NCI-H187 treated with DMSO at 0.1 percent for 48 hours (cell line): ENCODE measurements around the gene HP.
"Not testable (repeated sequence)": the region's sequence is repeated elsewhere in the genome, so short reads cannot be mapped to it uniquely, and the experiment has no call there.

Source experiments
- DNase-seq: peaks from one replicate; lab custom pipeline; 2025; lab: John Stamatoyannopoulos, UW

Gene HP

DNA sequence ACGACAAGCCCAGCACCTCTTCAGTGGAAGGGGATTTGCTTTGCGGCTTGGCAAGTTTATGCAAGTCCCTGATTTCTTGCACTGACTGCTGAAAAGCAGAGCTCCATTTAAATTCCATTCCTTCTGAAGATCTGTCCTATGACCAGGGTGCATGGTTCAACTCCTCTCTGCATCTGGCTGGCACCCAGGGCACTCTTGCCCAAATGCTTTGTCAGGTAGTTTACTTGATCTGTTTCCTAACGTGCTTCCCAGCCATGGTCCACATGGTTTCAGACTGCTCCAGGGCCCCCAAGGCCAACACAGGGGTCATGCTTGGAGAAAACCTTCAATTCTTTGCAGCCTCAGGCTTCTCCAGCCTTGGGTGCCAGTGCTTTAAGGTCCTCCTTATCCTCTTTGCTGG lies 11.2 kb upstream of the HP start:
- DNase-seq = no peak

DNA sequence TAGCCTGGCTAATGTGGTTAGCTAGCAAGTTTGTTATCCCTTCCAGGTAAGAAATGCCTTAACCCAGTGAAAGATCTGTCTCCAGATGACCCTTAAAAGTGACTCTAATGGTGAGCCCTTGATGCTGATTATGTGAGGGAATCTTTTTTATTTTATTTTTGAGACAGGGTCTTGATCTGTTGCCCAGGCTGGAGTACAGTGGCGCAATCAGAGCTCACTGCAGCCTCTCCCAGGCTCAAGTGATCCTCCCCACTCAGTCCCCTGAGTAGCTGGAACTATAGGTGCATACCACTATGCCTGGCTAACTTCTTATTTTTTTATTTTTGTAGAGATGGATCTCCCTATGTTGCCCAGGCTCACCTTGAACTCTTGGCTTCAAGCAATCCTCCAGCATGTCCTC lies 10.8 kb upstream of the HP start:
- no peak for DNase-seq

DNA sequence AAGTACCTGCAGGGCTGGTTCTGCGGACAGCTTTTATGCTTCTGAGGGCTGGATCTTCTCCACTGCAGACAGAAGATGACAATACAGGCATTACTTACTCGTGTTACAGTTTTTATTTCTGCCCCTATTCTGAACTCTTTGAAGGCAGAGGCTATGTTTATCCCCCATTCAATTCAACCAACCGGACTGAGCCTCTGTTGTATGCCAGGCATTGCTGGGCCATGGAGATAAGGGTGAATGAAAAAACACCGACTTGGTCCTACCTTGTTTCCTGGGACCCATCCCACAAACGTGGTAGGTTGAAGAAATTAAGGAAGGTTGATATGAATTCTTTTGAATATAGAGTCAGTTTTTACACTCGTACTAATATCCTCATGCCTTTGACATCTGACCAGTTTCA lies 10.0 kb upstream of the HP start:
- DNase-seq = no peak

DNA sequence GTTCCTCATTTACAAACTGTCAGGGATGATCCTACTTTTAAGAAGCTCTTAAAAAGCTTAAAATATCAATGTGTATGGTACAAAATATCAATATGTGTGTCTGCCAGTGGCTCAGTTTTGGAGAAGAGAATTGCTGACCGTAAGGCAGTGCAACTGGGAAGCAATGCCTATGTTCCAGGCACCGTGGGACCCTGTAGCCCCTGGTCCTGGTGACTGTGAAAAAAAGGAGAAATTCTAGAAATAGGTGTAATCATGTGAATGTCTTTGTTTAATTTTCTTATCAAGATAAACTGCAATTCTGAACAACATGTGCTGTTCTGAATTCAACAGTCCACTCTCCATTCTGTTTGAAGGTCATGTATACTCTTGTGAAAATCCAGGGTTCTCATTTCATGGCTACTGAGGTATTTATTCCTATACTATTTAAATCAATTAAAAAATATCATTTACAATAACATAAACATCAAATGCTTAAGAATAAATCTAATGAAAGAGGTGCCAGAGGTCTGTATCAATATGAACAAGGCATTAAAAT lies 9.4 kb upstream of the HP start:
- no peak for DNase-seq

DNA sequence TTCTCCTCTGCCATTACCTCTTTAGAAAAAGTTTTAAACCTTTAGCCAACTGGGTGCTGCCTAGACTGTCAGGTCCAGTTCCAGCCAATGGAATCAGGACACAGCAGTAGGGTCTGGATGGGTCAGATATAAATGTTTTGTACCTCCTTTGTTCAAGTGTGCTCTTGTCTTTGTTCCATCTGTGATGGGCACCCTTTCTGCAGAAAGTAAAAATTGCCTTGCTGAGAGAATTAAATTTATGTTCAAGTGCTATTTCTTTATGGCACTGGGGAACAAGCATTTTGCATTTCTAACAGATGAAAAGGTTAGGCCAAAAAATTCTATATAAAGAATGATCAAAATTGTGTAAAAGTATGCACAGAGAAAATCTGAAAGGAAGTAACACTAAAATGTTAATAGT lies 5.2 kb upstream of the HP start:
- no peak for DNase-seq

DNA sequence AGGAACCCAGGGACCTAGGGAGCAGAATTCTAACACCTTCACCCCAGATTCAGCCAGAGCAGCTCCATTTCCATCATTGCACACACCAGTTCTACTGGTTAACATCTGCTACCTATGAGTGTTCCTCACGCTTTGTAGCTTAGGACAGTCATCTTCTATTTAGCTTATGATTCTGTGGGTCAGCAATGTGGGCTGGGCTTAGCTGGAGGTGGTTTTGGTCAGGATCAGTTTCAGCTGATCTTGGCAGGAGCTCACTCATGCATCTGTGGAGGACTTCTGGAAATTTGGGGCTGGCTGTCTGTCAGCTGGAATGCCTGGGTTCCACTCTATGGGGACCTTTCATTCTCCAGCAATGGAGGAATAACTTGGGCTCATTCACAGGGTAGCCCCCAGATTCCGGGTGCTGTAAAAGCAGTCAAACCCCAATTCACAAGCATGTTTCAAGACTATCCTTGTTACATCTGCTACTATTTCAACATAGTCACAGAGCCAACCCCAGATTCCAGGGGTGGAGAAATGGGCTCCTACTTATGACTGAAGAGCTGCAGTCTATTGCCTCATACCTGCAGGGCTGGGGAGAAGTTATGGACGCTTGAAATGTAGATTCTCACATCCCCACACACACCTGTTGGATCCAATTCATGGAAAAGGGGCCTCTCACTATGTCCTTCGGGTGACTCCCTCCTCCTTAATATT lies 3.4 kb upstream of the HP start:
- no peak for DNase-seq

DNA sequence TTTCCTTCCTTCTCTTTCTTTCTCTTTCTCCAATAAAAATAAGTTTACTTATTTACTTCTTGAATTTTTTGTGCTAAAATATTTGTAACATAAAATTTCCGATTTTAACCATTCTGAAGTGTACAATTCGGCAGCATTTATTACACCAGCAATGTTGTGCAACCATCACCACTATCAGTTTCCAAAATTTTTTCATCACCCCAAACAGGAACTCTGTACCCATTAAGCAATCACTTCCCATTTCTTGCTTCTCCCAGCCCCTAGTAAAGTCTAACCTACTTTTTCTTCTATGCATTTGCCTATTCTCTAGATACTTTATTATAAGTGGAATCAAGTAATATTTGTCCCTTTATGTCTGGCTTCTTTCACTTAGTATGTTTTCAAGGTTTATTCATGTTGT lies 2.5 kb upstream of the HP start:
- no peak for DNase-seq

DNA sequence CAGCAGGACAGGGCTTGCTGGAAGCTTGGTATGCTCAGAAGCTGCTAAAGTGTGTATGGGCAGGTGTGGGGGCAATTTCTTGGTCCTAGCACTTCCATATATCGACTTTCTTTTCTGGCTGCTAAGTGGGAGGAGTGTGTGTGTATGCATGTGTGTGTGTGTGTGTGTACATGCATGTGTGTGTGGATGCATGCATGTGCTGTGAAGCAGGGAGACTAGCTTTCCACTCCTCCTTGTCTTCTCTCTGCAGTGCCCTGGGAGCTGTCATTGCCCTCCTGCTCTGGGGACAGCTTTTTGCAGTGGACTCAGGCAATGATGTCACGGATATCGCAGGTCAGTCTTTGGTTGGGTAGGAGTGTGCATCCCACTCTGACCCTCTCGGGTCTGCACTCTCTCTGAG lies 1.6 kb downstream of the HP start:
- DNase-seq = no peak

DNA sequence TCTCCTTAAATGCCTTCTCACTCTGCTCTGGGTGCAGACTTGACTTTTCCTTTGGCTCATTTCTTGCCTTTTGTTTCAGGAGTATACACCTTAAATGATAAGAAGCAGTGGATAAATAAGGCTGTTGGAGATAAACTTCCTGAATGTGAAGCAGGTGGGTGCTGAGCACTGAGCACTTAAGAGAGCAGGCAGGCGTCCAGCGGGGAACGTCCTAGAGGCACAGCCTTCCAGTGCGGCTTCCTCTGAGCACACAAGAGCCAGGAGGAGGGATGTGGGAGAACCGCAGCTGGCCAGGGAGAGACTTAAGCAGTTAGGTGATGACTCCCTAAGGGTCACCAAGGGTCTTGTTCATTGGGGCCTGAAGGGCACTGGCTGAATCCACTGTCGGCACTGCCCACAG lies 3.0 kb downstream of the HP start:
- DNase-seq = not testable (repeated sequence)

DNA sequence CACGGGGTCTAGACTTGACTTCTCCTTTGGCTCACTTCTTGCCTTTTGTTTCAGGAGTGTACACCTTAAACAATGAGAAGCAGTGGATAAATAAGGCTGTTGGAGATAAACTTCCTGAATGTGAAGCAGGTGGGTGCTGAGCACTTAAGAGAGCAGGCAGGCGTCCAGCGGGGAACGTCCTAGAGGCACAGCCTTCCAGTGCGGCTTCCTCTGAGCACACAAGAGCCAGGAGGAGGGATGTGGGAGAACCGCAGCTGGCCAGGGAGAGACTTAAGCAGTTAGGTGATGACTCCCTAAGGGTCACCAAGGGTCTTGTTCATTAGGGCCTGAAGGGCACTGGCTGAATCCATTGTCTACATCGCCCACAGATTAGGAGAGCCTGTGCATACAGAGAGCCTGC lies 4.8 kb downstream of the HP start:
- DNase-seq = not testable (repeated sequence)

DNA sequence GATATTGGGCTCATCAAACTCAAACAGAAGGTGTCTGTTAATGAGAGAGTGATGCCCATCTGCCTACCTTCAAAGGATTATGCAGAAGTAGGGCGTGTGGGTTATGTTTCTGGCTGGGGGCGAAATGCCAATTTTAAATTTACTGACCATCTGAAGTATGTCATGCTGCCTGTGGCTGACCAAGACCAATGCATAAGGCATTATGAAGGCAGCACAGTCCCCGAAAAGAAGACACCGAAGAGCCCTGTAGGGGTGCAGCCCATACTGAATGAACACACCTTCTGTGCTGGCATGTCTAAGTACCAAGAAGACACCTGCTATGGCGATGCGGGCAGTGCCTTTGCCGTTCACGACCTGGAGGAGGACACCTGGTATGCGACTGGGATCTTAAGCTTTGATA lies 6.1 kb downstream of the HP start:
- no peak for DNase-seq

DNA sequence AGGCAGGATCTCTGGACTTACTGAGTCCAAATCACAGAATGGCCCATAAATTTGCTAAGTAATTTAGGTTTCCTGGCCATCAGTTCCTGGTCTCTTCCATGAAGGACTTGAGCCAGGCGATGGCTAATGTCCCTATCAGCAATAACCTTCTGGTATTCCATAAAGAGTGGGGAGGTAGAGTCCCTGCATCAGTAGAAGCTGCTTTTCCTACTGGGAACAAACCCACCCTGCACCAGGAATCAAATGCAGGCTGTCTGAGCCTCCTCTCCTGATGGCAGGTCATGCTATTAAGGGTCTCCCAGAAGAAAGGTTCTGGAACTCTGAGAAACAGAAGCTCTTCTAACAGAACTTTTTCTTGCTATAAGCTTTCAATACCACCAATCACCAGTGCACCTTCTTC lies 7.3 kb downstream of the HP start:
- DNase-seq = no peak

DNA sequence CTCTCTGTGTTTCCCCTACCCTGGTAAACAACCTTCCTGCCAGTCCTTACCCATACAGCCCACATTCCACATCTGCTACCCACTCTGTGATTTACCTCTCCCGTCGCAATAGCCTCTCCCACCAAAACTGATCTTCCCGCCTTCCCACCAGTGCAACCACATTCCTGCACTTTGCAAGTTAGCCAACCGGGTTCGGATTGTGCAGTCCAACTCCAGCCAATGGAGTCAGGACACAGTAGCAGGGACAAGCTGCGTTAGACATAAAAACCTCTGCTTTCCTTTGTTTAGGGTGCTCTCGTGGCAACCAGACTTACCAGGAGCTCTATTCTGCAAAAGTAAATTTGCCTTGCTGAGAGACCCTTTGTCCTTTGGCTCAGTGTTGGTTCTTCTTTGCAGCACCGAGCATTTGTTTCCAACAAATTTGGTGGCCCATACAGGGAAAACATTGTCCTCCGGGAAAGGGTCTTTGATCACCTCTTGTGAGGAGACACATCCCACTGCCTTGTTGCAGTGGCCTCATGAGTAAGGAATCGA lies 10.1 kb downstream of the HP start:
- DNase-seq = no peak

DNA sequence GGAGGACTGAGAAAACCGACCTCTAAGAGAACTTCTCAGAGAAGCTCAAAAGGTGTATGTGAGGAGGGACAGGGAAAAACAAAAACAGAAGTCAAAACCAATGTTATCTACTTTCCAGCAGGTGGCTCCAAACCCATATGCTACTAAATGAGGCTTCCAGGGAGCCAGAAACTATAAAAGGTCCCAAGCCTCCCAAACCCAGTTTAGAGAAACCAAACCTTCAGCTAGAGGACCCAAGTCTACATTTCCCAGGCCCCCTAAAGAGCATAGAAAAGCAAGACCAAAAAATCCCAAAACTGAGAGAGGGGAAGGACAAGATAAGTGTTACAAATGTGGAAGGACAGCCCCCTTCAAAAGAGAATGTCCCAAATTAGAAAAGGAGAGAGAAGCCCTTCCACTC lies 12.4 kb downstream of the HP start:
- DNase-seq = no peak

DNA sequence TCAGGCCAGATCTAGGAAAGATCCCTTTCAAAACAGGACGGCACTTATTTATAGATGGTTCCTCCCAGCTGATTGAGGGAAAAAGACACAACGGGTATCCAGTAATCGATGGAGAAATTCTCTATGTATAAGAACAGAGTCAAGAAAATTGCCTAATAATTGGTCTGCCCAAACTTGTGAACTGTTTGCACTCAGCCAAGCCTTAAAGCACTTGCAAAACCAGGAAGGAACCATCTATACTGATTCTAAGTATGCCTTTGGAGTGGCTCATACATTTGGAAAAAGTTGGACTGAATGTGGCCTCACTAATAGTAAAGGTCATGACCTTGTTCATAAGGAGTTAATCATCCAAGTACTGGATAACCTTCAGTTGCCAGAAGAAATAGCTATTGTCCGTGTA lies 14.6 kb downstream of the HP start:
- no peak for DNase-seq

DNA sequence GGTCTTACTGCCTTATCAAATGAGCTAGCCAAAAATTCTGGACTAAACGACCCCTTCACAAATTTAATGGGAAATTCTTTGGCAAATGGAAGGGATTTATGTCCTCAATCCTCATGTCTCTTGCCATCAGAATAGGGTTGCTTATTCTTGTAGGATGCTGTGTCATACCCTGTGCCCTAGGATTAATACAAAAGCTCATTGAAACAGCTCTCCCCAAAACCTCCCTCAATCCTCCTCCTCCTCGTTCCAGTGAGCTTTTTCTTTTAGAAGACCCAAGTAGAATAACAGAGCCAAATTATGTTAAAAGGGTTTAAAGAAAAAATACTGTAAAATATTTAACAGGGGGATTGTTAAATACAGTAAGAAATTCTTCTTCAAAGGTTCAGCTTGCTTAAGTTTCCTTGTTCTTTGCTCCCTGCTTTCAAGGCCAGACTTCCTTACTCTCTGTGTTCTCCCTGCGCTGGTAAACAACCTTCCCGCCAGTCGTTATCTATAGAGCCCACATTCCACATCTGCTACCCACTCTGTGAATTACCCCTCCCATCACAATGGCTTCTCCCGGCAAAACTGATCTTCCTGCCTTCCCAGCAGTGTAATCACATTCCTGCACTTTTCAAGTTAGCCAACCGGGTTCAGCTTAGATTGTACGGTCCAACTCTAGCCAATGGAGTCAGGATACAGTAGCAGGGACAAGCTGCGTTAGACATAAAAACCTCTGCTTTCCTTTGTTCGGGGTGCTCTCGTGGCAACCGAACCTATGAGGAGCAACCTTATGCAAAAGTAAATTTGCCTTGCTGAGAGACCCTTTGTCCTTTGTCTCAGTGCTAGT lies 18.4 kb downstream of the HP start:
- no peak for DNase-seq

DNA sequence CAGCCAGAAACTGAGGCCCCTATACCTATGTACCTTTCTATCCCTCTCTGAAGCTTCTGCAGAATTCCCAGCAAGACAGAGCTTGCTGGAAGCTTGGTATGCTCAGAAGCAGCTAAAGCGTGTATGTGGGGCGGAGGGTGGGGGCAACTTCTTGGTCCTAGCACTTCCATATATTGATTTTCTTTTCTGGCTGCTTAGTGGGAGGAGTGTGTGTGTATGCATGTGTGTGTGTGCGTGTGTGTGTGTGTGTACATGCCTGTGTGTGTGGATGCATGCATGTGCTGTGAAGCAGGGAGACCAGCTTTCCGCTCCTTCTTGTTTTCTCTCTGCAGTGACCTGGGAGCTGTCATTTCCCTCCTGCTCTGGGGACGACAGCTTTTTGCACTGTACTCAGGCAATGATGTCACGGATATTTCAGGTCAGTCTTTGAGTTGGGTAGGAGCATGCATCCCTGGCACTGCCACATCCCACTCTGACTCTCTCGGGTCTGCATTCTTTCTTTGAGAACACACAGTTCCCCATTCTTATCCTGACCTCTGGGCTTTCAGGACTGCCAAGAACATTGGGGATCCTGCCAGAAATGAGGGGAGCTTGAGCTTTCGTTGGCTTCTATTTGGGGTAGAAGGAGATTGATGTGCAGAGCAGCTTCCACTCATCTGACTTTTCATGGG lies 19.4 kb downstream of the HP start:
- no peak for DNase-seq

DNA sequence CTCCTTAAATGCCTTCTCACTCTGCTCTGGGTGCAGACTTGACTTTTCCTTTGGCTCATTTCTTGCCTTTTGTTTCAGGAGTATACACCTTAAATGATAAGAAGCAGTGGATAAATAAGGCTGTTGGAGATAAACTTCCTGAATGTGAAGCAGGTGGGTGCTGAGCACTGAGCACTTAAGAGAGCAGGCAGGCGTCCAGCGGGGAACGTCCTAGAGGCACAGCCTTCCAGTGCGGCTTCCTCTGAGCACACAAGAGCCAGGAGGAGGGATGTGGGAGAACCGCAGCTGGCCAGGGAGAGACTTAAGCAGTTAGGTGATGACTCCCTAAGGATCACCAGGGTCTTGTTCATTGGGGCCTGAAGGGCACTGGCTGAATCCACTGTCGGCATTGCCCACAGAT lies 20.8 kb downstream of the HP start:
- DNase-seq = not testable (repeated sequence)

DNA sequence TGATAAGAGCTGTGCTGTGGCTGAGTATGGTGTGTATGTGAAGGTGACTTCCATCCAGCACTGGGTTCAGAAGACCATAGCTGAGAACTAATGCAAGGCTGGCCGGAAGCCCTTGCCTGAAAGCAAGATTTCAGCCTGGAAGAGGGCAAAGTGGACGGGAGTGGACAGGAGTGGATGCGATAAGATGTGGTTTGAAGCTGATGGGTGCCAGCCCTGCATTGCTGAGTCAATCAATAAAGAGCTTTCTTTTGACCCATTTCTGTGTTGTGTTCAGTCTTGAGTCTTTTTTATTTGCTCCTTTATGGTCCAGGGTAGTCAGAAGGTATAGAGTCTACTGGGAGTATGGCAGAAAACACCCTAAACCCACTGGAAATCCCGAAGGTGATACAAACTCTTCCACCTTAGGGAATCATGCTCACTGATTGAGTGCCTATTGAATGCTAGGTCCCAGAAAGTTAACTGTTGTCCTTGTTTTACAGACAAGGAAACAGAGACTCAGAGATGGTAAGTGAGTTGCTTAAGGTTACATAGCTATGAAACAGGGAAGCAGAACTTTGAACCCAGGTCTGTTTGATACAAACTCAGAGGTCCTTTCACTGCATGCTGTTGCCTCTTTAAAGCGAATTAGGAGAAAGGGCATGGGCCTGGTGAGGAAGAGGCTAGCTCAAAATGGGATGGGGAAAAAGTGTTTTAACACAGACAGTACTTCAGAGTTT lies 22.8 kb downstream of the HP start:
- DNase-seq = not testable (repeated sequence)

DNA sequence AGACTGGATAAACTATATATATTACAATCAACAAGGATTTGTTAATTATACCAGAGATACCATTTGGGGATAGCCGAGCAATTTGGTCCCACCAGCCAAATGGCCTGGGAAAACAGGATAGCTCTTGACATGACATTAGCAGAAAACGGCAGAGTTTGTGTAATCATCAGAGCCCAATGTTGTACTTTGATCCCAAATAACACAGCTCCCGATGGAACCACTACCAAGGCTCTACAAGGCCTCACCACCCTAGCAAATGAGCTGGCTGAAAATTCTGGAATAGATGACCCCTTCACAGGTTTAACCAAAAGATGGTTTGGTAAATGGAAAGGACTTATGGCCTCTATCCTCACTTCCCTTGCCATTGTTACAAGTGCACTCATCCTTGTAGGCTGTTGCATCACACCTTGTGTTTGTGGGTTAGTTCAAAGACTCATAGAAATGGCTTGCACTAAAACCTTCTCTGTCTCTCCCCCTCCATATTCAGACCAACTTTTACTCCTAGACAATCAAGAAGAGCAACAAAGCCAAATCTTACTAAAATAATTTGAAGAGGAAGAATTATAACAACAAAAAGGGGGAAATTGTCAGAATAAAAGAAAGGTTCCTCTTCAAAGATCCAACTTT lies 29.6 kb downstream of the HP start:
- no peak for DNase-seq

DNA sequence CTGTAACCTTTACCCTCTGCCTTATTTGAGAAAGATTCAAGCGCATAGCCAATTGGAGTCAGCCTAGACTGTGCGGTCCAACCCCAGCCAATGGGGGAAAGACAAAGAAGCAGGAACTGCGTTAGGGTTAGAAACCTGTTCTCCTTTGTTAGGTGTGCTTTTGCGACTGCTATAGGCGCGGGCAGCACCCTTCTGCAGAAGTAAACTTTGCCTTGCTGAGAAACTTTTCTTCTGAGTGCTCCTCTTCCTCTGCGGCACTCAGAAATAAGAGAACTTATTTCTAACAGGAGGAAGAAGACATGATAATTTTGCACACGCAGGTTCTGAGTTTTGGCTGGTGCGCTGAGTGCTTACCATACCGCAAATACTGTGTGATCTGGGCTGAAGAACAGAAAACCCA lies 30.1 kb downstream of the HP start:
- DNase-seq = no peak

DNA sequence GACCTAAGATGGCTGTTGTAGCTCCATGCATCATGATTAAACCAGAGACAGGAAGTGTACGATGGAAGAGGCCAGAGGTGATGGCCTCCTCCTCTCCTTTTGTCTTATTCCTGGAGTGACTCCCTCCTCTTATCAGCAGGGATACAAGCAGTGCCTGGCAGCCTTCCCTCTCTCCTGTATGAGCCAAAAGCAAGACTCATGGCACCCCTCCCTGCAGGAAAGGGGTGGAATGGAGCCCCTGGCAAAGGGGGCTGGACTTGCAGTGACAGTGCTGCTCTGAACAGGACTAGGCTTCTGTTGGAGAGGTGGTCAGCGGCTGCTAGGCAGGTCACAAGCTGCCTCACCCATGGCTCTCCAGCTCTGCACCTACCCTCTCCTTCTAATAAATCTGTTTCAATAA lies 30.7 kb downstream of the HP start:
- DNase-seq = no peak
